BE2C (cell line): Measurements from ENCODE around the gene GADD45A.
"Not testable (repeated sequence)": the region's sequence is repeated elsewhere in the genome, so short reads cannot be mapped to it uniquely, and the experiment has no call there.

ENCODE experiments used
- DNase-seq: peaks from one replicate; pipeline ENCODE4 v3.0.0-alpha.2; 2020
- H3K27me3 ChIP-seq: fragments of 250-450 bp; sonication (Bioruptor Pico); 2 replicates; pipeline ENCODE4 v1.5.1; 2020; ENCODE audit warnings: mild to moderate bottlenecking
- H3K36me3 ChIP-seq: fragments of 250-450 bp; sonication (Bioruptor Pico); 2 replicates; pipeline ENCODE4 v1.5.1; 2020; ENCODE audit warnings: mild to moderate bottlenecking
- H3K4me1 ChIP-seq: fragments of 250-450 bp; sonication (Bioruptor Pico); 2 replicates; pipeline ENCODE4 v1.5.1; 2020
- H3K4me3 ChIP-seq: 2 replicates; pipeline ENCODE4 v1.5.1; 2011; ENCODE audit warnings: low read depth, low read length
- H3K9me3 ChIP-seq: fragments of 250-450 bp; sonication (Bioruptor Pico); 2 replicates; pipeline ENCODE4 v1.5.1; 2020
- CTCF ChIP-seq: IDR thresholded peaks from 2 replicates; pipeline ENCODE4 v1.5.1; 2012; ENCODE audit warnings: mild to moderate bottlenecking, low read depth, low read length

The GADD45A gene

GRCh38 chr1:67664048-67664447, 21.0 kb upstream of the GADD45A start:
- no peak overlapping the region for H3K4me3 ChIP-seq
- no peak for TF ChIP-seq CTCF
- DNase-seq, result no peak
- no peaks in the 10 kb centered on the region for H3K27me3 ChIP-seq
- H3K9me3 ChIP-seq, result no peaks in the 10 kb centered on the region
- no peaks in the 10 kb centered on the region for H3K4me1 ChIP-seq
- no peaks in the 10 kb centered on the region for H3K36me3 ChIP-seq

- H3K4me1 ChIP-seq, DNase-seq, H3K9me3 ChIP-seq, H3K4me3 ChIP-seq, H3K27me3 ChIP-seq, H3K36me3 ChIP-seq: not testable (repeated sequence)
Observed at GRCh38 chr1:67665307-67665706, 19.7 kb upstream of the GADD45A start.

GRCh38 chr1:67666636-67667035, 18.4 kb upstream of the GADD45A start:
- no peak for DNase-seq
- H3K9me3 ChIP-seq, result no peaks in the 10 kb centered on the region
- TF ChIP-seq CTCF, result no peak
- no peaks in the 10 kb centered on the region for H3K36me3 ChIP-seq
- no peaks in the 10 kb centered on the region for H3K4me1 ChIP-seq
- no peaks in the 10 kb centered on the region for H3K27me3 ChIP-seq
- no peak overlapping the region for H3K4me3 ChIP-seq

GRCh38 chr1:67668660-67669059, 16.3 kb upstream of the GADD45A start:
- no peaks in the 10 kb centered on the region for H3K9me3 ChIP-seq
- no peaks in the 10 kb centered on the region for H3K4me1 ChIP-seq
- H3K27me3 ChIP-seq, result no peaks in the 10 kb centered on the region
- no peaks in the 10 kb centered on the region for H3K36me3 ChIP-seq
- H3K4me3 ChIP-seq, result no peak overlapping the region
- no peak for TF ChIP-seq CTCF
- DNase-seq, result no peak

GRCh38 chr1:67672260-67672803, 12.7 kb upstream of the GADD45A start:
- H3K27me3 ChIP-seq, result no peaks in the 10 kb centered on the region
- no peak overlapping the region for H3K4me3 ChIP-seq
- H3K9me3 ChIP-seq, result no peaks in the 10 kb centered on the region
- 0 out of 2 replicates have a peak, but pooled peaks cover 4% of the 10 kb centered on the region for H3K4me1 ChIP-seq
- H3K36me3 ChIP-seq, result no peaks in the 10 kb centered on the region
- no peak for DNase-seq
- TF ChIP-seq CTCF, result no peak

GRCh38 chr1:67673468-67674201, 11.4 kb upstream of the GADD45A start:
- no peak for DNase-seq
- TF ChIP-seq CTCF, result no peak
- H3K27me3 ChIP-seq, result no peaks in the 10 kb centered on the region
- H3K4me3 ChIP-seq, result no peak overlapping the region
- 0 out of 2 replicates have a peak, but pooled peaks cover 4% of the 10 kb centered on the region for H3K4me1 ChIP-seq
- H3K36me3 ChIP-seq, result no peaks in the 10 kb centered on the region
- no peaks in the 10 kb centered on the region for H3K9me3 ChIP-seq
